ENCODE data around the gene FIS1.

The FIS1 gene

GRCh38 chr7:101217388-101218235, 27.3 kb downstream of the FIS1 start, which contains the start of the genes PLOD3 and ZNHIT1:
Gene PLOD3, minus strand, starts transcription at chr7:101217581. Its CDS starts 307 bp downstream, at chr7:101217274.
Gene ZNHIT1, plus strand, starts transcription at chr7:101218165. Its CDS starts 31 bp downstream, at chr7:101218196.
- Histone ChIP-seq H3K4me2 (ENCODE audit: low read length) (peak within 1 kb of the TSS; percentile 82), H4K20me1 (ENCODE audit: control insufficient read depth, insufficient read depth, low read depth, low read length) (no peaks in the 10 kb centered on the region), H3K4me3 (ENCODE audit: low read length) (peak within 1 kb of the TSS; percentile 79), H3F3A (ENCODE audit: control insufficient read depth, insufficient read depth) (no peaks in the 10 kb centered on the region), H3K9me2 (replicated peaks; ENCODE audit: control insufficient read depth, low read length) (no peaks in the 10 kb centered on the region), H3K79me2 (ENCODE audit: control insufficient read depth, low read length) (peaks cover 37% of the 10 kb centered on the region), H3K27ac (ENCODE audit: low read depth, low read length) (peak within 1 kb of the TSS; percentile 49), H3K27me3 (ENCODE audit: control insufficient read depth, low read length) (no peaks in the 10 kb centered on the region), H3K4me1 (ENCODE audit: control insufficient read depth, low read length) (peaks cover 19% of the 10 kb centered on the region), H3K36me3 (ENCODE audit: control insufficient read depth, low read length) (peaks cover under 1% of the 10 kb centered on the region; the same call in 1 of the 2 replicates), H3K9me3 (ENCODE audit: control insufficient read depth, insufficient read depth, low read length) (no peaks in the 10 kb centered on the region)
- TF ChIP-seq EZH2phosphoT487 (IDR thresholded peaks at IDR 0.05; ENCODE audit: borderline replicate concordance, low read length) (no peak), CTCF (IDR thresholded peaks at IDR 0.05; ENCODE audit: low read depth, low read length, poor library complexity, severe bottlenecking) (peak; percentile 31)

- Histone ChIP-seq H3K27me3 (ENCODE audit: control insufficient read depth, low read length) (no peaks in the 10 kb centered on the region), H3K79me2 (ENCODE audit: control insufficient read depth, low read length) (peaks cover 35% of the 10 kb centered on the region), H3K4me2 (ENCODE audit: low read length) (peak overlapping the region; percentile 82), H3K36me3 (ENCODE audit: control insufficient read depth, low read length) (no peaks in the 10 kb centered on the region), H3K9me3 (ENCODE audit: control insufficient read depth, insufficient read depth, low read length) (no peaks in the 10 kb centered on the region), H3F3A (ENCODE audit: control insufficient read depth, insufficient read depth) (no peaks in the 10 kb centered on the region), H3K27ac (ENCODE audit: low read depth, low read length) (no peak overlapping the region), H3K4me3 (ENCODE audit: low read length) (peak overlapping the region; percentile 79), H3K9me2 (replicated peaks; ENCODE audit: control insufficient read depth, low read length) (no peaks in the 10 kb centered on the region), H3K4me1 (ENCODE audit: control insufficient read depth, low read length) (peaks cover 19% of the 10 kb centered on the region), H4K20me1 (ENCODE audit: control insufficient read depth, insufficient read depth, low read depth, low read length) (no peaks in the 10 kb centered on the region)
- TF ChIP-seq EZH2phosphoT487 (IDR thresholded peaks at IDR 0.05; ENCODE audit: borderline replicate concordance, low read length) (no peak), CTCF (IDR thresholded peaks at IDR 0.05; ENCODE audit: low read depth, low read length, poor library complexity, severe bottlenecking) (peak; percentile 57)
Observed at GRCh38 chr7:101216860-101217387, 28.0 kb downstream of the FIS1 start.

- Histone ChIP-seq H3K27me3 (ENCODE audit: control insufficient read depth, low read length) (no peaks in the 10 kb centered on the region), H3K9me2 (replicated peaks; ENCODE audit: control insufficient read depth, low read length) (no peaks in the 10 kb centered on the region), H3K79me2 (ENCODE audit: control insufficient read depth, low read length) (peaks cover 29% of the 10 kb centered on the region), H3K27ac (ENCODE audit: low read depth, low read length) (no peak overlapping the region), H3K4me2 (ENCODE audit: low read length) (peak overlapping the region; percentile 82), H3K4me3 (ENCODE audit: low read length) (peak overlapping the region; percentile 79), H3K36me3 (ENCODE audit: control insufficient read depth, low read length) (no peaks in the 10 kb centered on the region; the same call in 1 of the 2 replicates), H4K20me1 (ENCODE audit: control insufficient read depth, insufficient read depth, low read depth, low read length) (no peaks in the 10 kb centered on the region), H3K9me3 (ENCODE audit: control insufficient read depth, insufficient read depth, low read length) (no peaks in the 10 kb centered on the region), H3F3A (ENCODE audit: control insufficient read depth, insufficient read depth) (no peaks in the 10 kb centered on the region), H3K4me1 (ENCODE audit: control insufficient read depth, low read length) (peaks cover 19% of the 10 kb centered on the region)
- TF ChIP-seq EZH2phosphoT487 (IDR thresholded peaks at IDR 0.05; ENCODE audit: borderline replicate concordance, low read length) (no peak), CTCF (IDR thresholded peaks at IDR 0.05; ENCODE audit: low read depth, low read length, poor library complexity, severe bottlenecking) (no peak)
Observed at GRCh38 chr7:101216001-101216859, 28.7 kb downstream of the FIS1 start.
